HepG2 (cell line): ENCODE measurements around the gene B3GNT8. TPM values are rescaled to one million over a fixed set of nuclear protein-coding genes. Genes with fewer than 3 reads are reported as not detected.

Experiments
- CCAR2 ChIP-seq: fragments of 200-400 bp; formaldehyde crosslinking; optimal IDR thresholded peaks from 2 replicates; pipeline ENCODE3; 2018; ENCODE audit warnings: low read depth, mild to moderate bottlenecking, low read length, moderate library complexity
- DR1 ChIP-seq: sonication (generic); formaldehyde crosslinking; IDR thresholded peaks from 2 replicates; pipeline ENCODE4 v1.8.0; 2021; ENCODE audit warnings: mild to moderate bottlenecking, missing genetic modification reagents, inconsistent platforms
- FLYWCH1 ChIP-seq: sonication (generic); formaldehyde crosslinking; IDR thresholded peaks from 2 replicates; pipeline ENCODE4 v1.8.1; 2023; ENCODE audit warnings: mild to moderate bottlenecking, missing genetic modification reagents
- FOXJ3 ChIP-seq: sonication (generic); formaldehyde crosslinking; IDR thresholded peaks from 2 replicates; pipeline ENCODE4 v1.4.0; 2020; ENCODE audit warnings: missing genetic modification reagents, mild to moderate bottlenecking, borderline replicate concordance
- FOXK2 ChIP-seq: fragments of 450-650 bp; IDR thresholded peaks from 2 replicates; pipeline ENCODE4 v1.6.1; 2016
- FOXP1 ChIP-seq, 2 experiments: fragments of 450-650 bp in 1 of 2; IDR thresholded peaks; 2 replicates each; pipeline ENCODE4 v1.6.1; 2017 to 2018; ENCODE audit warnings: antibody characterized with exemption in 1 of 2
- GTF3A ChIP-seq: sonication (generic); formaldehyde crosslinking; conservative IDR thresholded peaks from 2 replicates; pipeline ENCODE4 v1.4.0; 2020; ENCODE audit warnings: mild to moderate bottlenecking, missing genetic modification reagents
- HNRNPUL1 ChIP-seq: fragments of 200-400 bp; formaldehyde crosslinking; IDR thresholded peaks from 2 replicates; pipeline ENCODE4 v1.6.1; 2017; ENCODE audit warnings: low read depth, mild to moderate bottlenecking, low read length, moderate library complexity
- KAT7 ChIP-seq: IDR thresholded peaks from 2 replicates; pipeline ENCODE4 v1.6.1; 2018; ENCODE audit warnings: borderline replicate concordance, missing compliant biosample characterization
- KLF13 ChIP-seq: sonication (generic); formaldehyde crosslinking; IDR thresholded peaks from 2 replicates; pipeline ENCODE4 v1.4.0; 2020; ENCODE audit warnings: mild to moderate bottlenecking, missing genetic modification reagents
- MIXL1 ChIP-seq: IDR thresholded peaks from 2 replicates; pipeline ENCODE4 v1.6.1; 2016
- MTF2 ChIP-seq: sonication (generic); formaldehyde crosslinking; IDR thresholded peaks from 2 replicates; pipeline ENCODE4 v1.5.0; 2020; ENCODE audit warnings: missing genetic modification reagents, borderline replicate concordance
- NR2F2 ChIP-seq: IDR thresholded peaks from 2 replicates; pipeline ENCODE4 v1.6.1; 2012; ENCODE audit warnings: low read depth, inconsistent platforms, borderline replicate concordance
- RBAK ChIP-seq: sonication (generic); formaldehyde crosslinking; IDR thresholded peaks from 2 replicates; pipeline ENCODE4 v1.5.1; 2020; ENCODE audit warnings: mild to moderate bottlenecking, missing genetic modification reagents
- SMAD3 ChIP-seq: sonication (generic); formaldehyde crosslinking; IDR thresholded peaks from 2 replicates; pipeline ENCODE4 v1.4.0; 2020; ENCODE audit warnings: missing genetic modification reagents
- ZMYM3 ChIP-seq: sonication (generic); formaldehyde crosslinking; IDR thresholded peaks from 2 replicates; pipeline ENCODE4 v1.5.1; 2020; ENCODE audit warnings: mild to moderate bottlenecking, missing genetic modification reagents
- ZNF10 ChIP-seq: sonication (generic); formaldehyde crosslinking; IDR thresholded peaks from 2 replicates; pipeline ENCODE4 v1.4.0; 2020; ENCODE audit warnings: mild to moderate bottlenecking, low read depth, missing genetic modification reagents, borderline replicate concordance
- ZNF136 ChIP-seq: sonication (generic); formaldehyde crosslinking; IDR thresholded peaks from 2 replicates; pipeline ENCODE4 v1.8.1; 2022; ENCODE audit warnings: low read depth, mild to moderate bottlenecking, moderate library complexity, missing genetic modification reagents
- ZNF207 ChIP-seq: fragments of 450-650 bp; IDR thresholded peaks from 2 replicates; pipeline ENCODE4 v1.6.1; 2016; ENCODE audit warnings: antibody characterized with exemption, borderline replicate concordance
- ZNF234 ChIP-seq: sonication (generic); formaldehyde crosslinking; conservative IDR thresholded peaks from 2 replicates; pipeline ENCODE4 v1.5.1; 2020; ENCODE audit warnings: mild to moderate bottlenecking, missing genetic modification reagents
- ZNF44 ChIP-seq: sonication (generic); formaldehyde crosslinking; IDR thresholded peaks from 2 replicates; pipeline ENCODE4 v1.5.1; 2020; ENCODE audit warnings: mild to moderate bottlenecking, missing genetic modification reagents
- ZNF543 ChIP-seq: sonication (generic); formaldehyde crosslinking; IDR thresholded peaks from 2 replicates; pipeline ENCODE4 v1.4.0; 2020; ENCODE audit warnings: mild to moderate bottlenecking, missing genetic modification reagents
- ZNF550 ChIP-seq: sonication (generic); formaldehyde crosslinking; IDR thresholded peaks from 2 replicates; pipeline ENCODE4 v1.4.0; 2020; ENCODE audit warnings: mild to moderate bottlenecking, missing genetic modification reagents, borderline replicate concordance
- ZNF556 ChIP-seq: sonication (generic); formaldehyde crosslinking; IDR thresholded peaks from 2 replicates; pipeline ENCODE4 v1.4.0; 2020; ENCODE audit warnings: mild to moderate bottlenecking, missing genetic modification reagents, borderline replicate concordance
- ZNF839 ChIP-seq: sonication (generic); formaldehyde crosslinking; IDR thresholded peaks from 2 replicates; pipeline ENCODE4 v1.4.0; 2020; ENCODE audit warnings: missing genetic modification reagents, mild to moderate bottlenecking, borderline replicate concordance
- ZNF878 ChIP-seq: sonication (generic); formaldehyde crosslinking; IDR thresholded peaks from 2 replicates; pipeline ENCODE4 v1.8.1; 2023; ENCODE audit warnings: mild to moderate bottlenecking, missing genetic modification reagents, moderate library complexity
- ZNF879 ChIP-seq: sonication (generic); formaldehyde crosslinking; IDR thresholded peaks from 2 replicates; pipeline ENCODE4 v1.8.1; 2023; ENCODE audit warnings: missing genetic modification reagents
- polyA plus RNA-seq, 8 experiments: library from polyadenylated mRNA; depleted of rRNA in 3 of 8; stranded (reverse) in 7 of 8; unstranded in 1 of 8; fragments of >200 nt; fragmentation: Illumina TruSeq in 4 of 8; extraction: Trizol in 4 of 8; gene quantifications; 2 replicates each; pipeline versions ENCODE4 v1.2.1 to v1.2.3, GENCODE V29; 2011 to 2016; ENCODE audit warnings: low read depth in 4 of 8, missing spikeins in 1 of 8, mixed read lengths in 1 of 8; ENCODE audit not compliant: insufficient read depth in 1 of 8
- total RNA-seq, 5 experiments: library from RNA; depleted of rRNA; stranded (reverse); fragments of >200 nt; fragmentation: Illumina TruSeq; extraction: Trizol; gene quantifications; 2 replicates each; pipeline ENCODE4 v1.2.3, GENCODE V29; 2016; ENCODE audit warnings: low read depth in 1 of 5
- TF ChIP-seq, protein P1 (sequence below): sonication (generic); formaldehyde crosslinking; IDR thresholded peaks from 2 replicates; pipeline ENCODE4 v1.5.1; 2020; ENCODE audit warnings: missing genetic modification reagents, mild to moderate bottlenecking, borderline replicate concordance
- TF ChIP-seq, protein P2 (sequence below): sonication (generic); formaldehyde crosslinking; IDR thresholded peaks from 2 replicates; pipeline ENCODE4 v1.4.0; 2020; ENCODE audit warnings: missing genetic modification reagents
- TF ChIP-seq, protein P3 (sequence below), 2 experiments: fragments of 450-650 bp in 1 of 2; sonication (generic) in 1 of 2; formaldehyde crosslinking; IDR thresholded peaks; 2 replicates each; pipeline versions ENCODE4 v1.5.0 to v1.8.0; 2020 to 2022; ENCODE audit warnings: mild to moderate bottlenecking in 1 of 2, missing genetic modification reagents in 1 of 2

The B3GNT8 gene
- total and polyA plus RNA-seq, 2 of the 13 experiments (the other 11 are each of a cell fraction or from before 2014, with no cell fraction given): 0.26 to 1.9 TPM

DNA sequence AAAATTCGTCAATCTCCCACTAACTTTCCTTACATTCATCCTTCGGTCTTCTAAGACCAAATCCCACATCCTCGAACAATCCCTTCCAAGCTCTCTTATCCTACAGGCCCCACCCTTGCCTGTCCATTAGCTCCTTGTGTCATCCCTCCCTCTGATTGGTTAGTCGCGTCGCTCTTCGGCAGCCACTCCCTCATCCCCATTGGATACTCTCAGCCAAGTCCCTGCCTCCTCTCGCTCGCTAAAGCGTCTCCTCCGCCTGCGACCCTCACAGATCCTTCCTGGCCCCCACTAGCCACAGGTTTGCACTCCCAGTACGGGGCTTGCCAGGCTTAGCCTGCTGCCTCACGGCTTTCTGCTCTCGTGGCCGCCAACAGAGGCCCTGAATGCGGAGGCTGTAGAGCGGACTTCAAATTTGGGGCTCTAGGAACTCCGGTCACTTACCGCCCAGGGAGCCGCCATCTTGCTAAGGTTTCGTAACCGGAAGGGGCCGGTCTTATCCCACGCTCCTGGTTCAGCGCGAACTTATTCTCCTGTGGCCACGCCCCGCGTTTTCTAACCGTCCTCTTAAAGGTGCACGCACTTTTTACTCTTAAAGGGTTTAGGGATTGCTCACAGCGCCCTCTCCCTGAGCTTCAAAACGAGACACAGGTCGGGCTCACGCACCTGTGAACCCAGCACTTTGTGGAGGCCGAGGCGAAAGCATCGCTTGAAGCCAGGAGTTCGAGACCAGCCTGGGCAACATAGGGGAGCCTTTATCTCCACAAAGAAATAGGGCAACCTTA lies 12.5 kb upstream of the B3GNT8 start, which contains the start of gene DMAC2 (continued):
- no peak for TF ChIP-seq CCAR2
- no peak for TF ChIP-seq ZNF207
- 0 out of 2 replicates have a peak, but pooled peaks have one; percentile 35 for TF ChIP-seq KLF13
- no peak for TF ChIP-seq ZNF878
- TF ChIP-seq, protein P1, sequence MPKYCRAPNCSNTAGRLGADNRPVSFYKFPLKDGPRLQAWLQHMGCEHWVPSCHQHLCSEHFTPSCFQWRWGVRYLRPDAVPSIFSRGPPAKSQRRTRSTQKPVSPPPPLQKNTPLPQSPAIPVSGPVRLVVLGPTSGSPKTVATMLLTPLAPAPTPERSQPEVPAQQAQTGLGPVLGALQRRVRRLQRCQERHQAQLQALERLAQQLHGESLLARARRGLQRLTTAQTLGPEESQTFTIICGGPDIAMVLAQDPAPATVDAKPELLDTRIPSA: no peak
- TF ChIP-seq ZNF556 (CRISPR knock-in tag): peak; percentile 55; the same call in 1 of the 2 replicates
- TF ChIP-seq FLYWCH1 (CRISPR knock-in tag): no peak
- TF ChIP-seq DR1 (CRISPR knock-in tag): 0 out of 2 replicates have a peak, but pooled peaks have one; percentile 39
- TF ChIP-seq SMAD3: peak; percentile 83
- no peak for TF ChIP-seq HNRNPUL1
- TF ChIP-seq, protein P2, sequence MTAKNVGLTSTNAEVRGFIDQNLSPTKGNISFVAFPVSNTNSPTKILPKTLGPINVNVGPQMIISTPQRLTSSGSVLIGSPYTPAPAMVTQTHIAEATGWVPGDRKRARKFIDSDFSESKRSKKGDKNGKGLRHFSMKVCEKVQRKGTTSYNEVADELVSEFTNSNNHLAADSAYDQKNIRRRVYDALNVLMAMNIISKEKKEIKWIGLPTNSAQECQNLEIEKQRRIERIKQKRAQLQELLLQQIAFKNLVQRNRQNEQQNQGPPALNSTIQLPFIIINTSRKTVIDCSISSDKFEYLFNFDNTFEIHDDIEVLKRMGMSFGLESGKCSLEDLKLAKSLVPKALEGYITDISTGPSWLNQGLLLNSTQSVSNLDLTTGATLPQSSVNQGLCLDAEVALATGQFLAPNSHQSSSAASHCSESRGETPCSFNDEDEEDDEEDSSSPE (CRISPR knock-in tag): peak; percentile 63
- TF ChIP-seq ZNF543 (CRISPR knock-in tag): no peak
- TF ChIP-seq ZNF136: 0 out of 2 replicates have a peak, but pooled peaks have one; percentile 76
- TF ChIP-seq ZNF234 (CRISPR knock-in tag): no peak
- peak; percentile 89 for TF ChIP-seq ZNF44
- no peak for TF ChIP-seq FOXP1 (IDR thresholded peaks at IDR 0.05)
- no peak for TF ChIP-seq FOXP1 (CRISPR knock-in tag; IDR thresholded peaks at IDR 0.05)
- no peak for TF ChIP-seq RBAK (CRISPR knock-in tag)
- TF ChIP-seq MTF2: no peak
- TF ChIP-seq MIXL1 (CRISPR knock-in tag): no peak
- TF ChIP-seq GTF3A (CRISPR knock-in tag): no peak
- TF ChIP-seq, protein P3, sequence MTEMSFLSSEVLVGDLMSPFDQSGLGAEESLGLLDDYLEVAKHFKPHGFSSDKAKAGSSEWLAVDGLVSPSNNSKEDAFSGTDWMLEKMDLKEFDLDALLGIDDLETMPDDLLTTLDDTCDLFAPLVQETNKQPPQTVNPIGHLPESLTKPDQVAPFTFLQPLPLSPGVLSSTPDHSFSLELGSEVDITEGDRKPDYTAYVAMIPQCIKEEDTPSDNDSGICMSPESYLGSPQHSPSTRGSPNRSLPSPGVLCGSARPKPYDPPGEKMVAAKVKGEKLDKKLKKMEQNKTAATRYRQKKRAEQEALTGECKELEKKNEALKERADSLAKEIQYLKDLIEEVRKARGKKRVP (CRISPR knock-in tag; IDR thresholded peaks at IDR 0.05): no peak
- no peak for TF ChIP-seq ZNF879 (CRISPR knock-in tag)
- no peak for TF ChIP-seq FOXK2
- peak; percentile 38; the same call in 1 of the 2 replicates for TF ChIP-seq FOXJ3 (CRISPR knock-in tag)
- TF ChIP-seq NR2F2: no peak
- peak; percentile 93 for TF ChIP-seq ZMYM3
- TF ChIP-seq ZNF839: no peak; the same call in 1 of the 2 replicates
- TF ChIP-seq ZNF10: no peak
- no peak for TF ChIP-seq ZNF550 (CRISPR knock-in tag)
- TF ChIP-seq KAT7 (CRISPR knock-in tag): no peak
